ENCODE data around the gene OARD1.
A peak's percentile ranks its signal among the peaks of the same experiment; 100 is the strongest.

- no peak for TF ChIP-seq POLR2A (IDR thresholded peaks at IDR 0.05; ENCODE audit: low read depth, low read length)
- TF ChIP-seq TAF1 (IDR thresholded peaks at IDR 0.05; ENCODE audit: low read depth, low read length), result no peak
- peak; percentile 51; the same call in 1 of the 2 replicates for TF ChIP-seq SPI1 (IDR thresholded peaks at IDR 0.05; ENCODE audit: low read depth, low read length)
- no peak for TF ChIP-seq POLR2AphosphoS5 (IDR thresholded peaks at IDR 0.05; ENCODE audit: low read depth, low read length)
- no peak for TF ChIP-seq POU2F2 (IDR thresholded peaks at IDR 0.05; ENCODE audit: low read depth, low read length)
Measured at GRCh38 chr6:41028561-41029412, 43.4 kb downstream of the OARD1 start.
